ENCODE results near the gene NOTCH4. TPM values are rescaled to one million over a fixed set of nuclear protein-coding genes. Genes with fewer than 3 reads are reported as not detected.

The NOTCH4 gene
- total and polyA plus RNA-seq, 9 of the 15 experiments (the other 6 are each of a cell fraction or from before 2014, with no cell fraction given) = 0.24 to 4.3 (median 1.7) TPM

- no peak for TF ChIP-seq TSHZ1 (CRISPR knock-in tag; IDR thresholded peaks at IDR 0.05)
- no peak for TF ChIP-seq CHAMP1 (IDR thresholded peaks at IDR 0.05)
- TF ChIP-seq ZKSCAN8 (CRISPR knock-in tag; IDR thresholded peaks at IDR 0.05) = no peak
- no peak for TF ChIP-seq NBN (IDR thresholded peaks at IDR 0.05; ENCODE audit: low read depth)
- no peak for TF ChIP-seq ZNF551 (CRISPR knock-in tag; IDR thresholded peaks at IDR 0.05)
- TF ChIP-seq MGA (IDR thresholded peaks at IDR 0.05) = no peak
- no peak for TF ChIP-seq U2AF2 (optimal IDR thresholded peaks at IDR 0.05; ENCODE audit: low read depth, low read length)
- peak; percentile 18; the same call in 1 of the 2 replicates for TF ChIP-seq SOX6 (IDR thresholded peaks at IDR 0.05)
- no peak for TF ChIP-seq PCBP2 (IDR thresholded peaks at IDR 0.05; ENCODE audit: low read depth, low read length, poor library complexity, severe bottlenecking)
Measured at GRCh38 chr6:32168807-32169591, 54.9 kb downstream of the NOTCH4 start (continued).

All from K562 (cell line).